GM11168 (cell line): ENCODE data around the gene USP9X.
"Not testable (repeated sequence)": the region's sequence is repeated elsewhere in the genome, so short reads cannot be mapped to it uniquely, and the experiment has no call there.

Experiments used
- in situ Hi-C: fragments of 300-500 bp; cut with MboI; formaldehyde crosslinking; loops from one replicate; pipeline ENCODE4 v1.12.0; 2022; ENCODE audit warnings: low sequenced_read_pairs; ENCODE audit not compliant: unreplicated experiment

USP9X gene

DNA sequence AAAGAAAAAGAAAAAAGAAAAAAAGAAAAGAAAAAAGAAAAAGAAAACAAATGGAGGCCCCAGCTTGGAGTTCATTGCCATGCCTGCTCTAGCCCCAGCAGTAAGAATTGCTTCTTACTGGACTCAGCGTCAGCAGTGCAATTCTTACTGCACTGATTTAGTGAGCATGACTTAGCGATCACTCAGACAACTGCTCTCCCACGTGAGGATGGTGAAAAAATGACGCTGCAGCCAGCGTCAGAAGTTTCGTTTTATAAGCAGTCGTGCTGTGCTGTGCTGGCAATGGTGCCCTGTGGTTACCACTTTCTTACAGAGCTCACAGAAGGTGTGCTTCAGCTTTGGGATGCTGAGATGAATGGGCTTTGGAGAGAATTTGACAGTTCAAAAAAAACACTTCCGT, 180.4 kb downstream of the USP9X start:
- in situ Hi-C loops, result no loop called here

DNA sequence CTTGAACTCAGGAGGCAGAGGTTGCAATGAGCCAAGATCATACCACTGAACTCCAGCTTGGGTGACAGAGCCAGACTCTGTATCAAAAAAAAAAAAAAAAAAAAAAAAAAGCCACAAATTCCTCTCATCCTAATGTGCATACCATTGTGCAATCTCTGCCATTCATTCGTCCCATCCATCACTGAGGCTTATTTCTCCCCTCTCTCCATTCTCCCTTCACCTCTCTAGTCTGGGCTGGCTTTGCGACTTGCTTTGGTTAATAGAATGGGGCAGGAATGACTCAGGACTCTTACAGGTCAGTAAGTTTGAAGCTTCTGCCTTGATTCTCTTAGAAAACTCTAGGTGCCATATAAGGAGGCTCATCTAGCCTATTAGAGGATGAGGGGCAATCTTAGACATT, 188.4 kb downstream of the USP9X start:
- in situ Hi-C loops, result no loop called here

DNA sequence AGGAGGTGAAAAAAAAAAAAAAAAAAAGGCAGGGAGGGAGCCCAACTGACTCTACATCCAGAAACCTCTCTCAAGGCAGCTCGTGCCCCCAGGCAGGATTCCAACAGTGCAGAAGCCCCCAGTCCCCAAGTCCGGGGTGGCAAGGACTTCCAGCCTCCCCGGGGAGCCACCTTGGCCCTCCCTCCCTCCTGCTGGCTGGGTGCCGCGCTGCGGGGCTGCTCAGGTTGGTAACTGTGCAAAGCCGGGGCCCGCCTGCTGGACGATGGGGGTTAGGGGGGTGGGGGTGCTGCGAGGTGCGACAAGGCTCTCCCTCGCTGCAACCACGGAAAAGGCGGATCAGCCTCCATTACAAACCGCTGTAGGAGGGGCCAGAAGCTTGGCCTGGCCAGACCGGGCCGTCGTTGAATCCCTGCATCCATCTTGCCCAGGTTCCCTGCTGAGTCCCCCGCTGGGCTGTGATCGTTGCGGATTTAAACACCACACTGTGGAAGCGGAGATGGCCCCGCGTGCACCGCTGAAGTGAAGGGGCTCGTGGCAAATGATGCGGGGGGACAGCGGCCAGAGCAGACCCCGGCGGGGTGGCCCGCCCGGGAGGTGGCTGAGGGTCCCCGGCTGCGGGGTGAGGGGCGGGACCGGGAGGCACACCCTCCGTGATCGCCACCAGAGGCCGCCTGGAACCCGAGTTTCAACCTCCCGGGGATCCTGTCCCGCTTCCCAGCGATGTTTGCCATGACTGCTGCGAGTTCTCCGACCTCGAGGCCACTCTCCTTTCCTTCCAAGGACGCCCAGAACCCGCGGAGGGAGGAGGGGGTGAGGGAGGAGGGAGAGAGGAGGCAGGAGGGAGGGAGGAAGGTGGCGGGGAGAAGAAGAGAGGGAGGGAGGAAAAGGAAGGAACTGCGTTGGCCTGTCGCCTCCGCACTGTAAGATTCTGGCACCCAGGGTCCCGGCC, 190.7 kb downstream of the USP9X start:
- in situ Hi-C loops, result no loop called here

DNA sequence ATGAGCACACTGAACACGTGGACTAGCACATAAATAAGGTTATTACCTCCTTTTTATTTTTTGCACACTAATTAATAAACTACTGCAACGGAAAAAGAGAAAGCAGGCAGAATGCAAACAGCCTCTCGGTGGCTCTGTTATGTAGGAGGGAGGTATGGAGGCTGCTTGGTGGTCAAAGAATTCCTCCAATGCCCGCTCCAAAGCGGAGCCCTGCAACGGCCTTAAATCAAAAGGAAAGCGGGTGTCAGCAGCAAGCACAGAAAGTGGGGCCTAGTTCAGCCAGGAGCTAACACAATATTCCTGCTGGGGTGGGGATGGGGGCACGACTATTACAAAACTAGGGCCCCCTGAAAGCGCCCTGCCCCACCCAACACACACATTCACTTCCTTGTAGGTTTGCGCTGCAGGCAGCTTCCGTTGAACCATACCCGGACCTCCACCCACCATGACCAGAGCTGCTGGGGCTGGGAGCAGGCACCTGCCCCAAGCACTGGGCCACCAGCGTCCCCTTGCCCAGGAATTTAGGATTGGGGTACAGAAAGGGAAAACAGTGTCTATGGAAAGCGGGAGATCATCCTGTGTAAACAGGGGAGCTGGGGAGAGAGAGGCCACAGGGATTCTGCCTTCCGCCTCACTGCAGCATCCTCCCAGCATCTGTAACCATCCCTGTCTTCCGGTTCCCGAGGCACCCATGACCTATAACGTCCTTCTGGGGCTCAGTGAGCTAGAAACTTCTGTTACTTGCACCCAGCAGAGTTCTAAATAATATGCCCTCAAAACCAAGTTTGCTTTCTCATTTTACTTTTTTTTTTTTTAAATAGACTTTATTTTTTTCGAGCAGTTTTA, 191.6 kb downstream of the USP9X start:
- in situ Hi-C loops, result no loop called here

DNA sequence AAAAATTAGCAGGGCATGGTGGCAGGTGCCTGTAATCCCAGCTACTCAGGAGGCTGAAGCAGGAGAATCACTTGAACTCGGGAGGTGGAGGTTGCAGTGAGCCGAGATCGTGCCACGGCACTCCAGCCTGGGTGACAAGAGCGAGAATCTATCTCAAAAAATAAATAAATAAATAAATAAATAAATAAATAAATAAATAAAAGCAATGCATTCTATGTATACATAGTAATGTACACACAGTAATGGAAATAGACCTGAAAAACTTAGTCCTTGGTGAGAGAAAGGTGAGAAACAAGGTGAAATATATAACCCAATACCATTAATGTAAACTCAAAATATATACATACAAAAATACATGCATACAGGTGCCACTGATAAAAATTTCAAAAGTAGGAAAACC, 197.1 kb downstream of the USP9X start:
- in situ Hi-C loops, result not testable (repeated sequence)

DNA sequence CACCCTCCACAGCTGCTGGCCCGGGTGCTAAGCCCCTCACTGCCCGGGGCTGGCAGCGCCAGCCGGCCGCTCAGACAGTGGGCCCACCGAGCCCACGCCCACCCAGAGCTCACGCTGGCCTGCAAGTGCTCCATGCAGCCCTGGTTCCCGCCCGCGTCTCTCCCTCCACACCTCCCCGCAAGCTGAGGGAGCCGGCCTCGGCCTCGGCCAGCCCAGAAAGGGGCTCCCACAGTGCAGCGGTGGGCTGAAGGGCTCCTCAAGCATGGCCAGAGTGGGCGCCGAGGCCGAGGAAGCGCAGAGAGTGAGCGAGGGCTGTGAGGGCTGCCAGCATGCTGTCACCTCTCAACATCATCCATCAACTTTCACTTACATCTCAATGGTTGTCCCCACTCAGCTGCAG, 200.7 kb downstream of the USP9X start:
- in situ Hi-C loops, result not testable (repeated sequence)
